GM21529 (cell line): Measurements from ENCODE around the gene MRPL58.

ENCODE experiments used
- ATAC-seq: cut with Tn5 transposase; IDR thresholded peaks from one replicate; pipeline ENCODE4 v1.9.1; 2021; ENCODE audit not compliant: unreplicated experiment

MRPL58 gene

GRCh38 chr17:75046407-75047289 lies 34.2 kb downstream of the MRPL58 start, which contains the start of the genes ATP5PD and KCTD2:
ATP5PD (minus strand) TSS chr17:75046969; CDS start chr17:75042650, 4,319 bp downstream.
KCTD2 (plus strand) TSS chr17:75047225; CDS start chr17:75047251, 26 bp downstream.
- peak; percentile 95 for ATAC-seq

- ATAC-seq: peak; percentile 13
Observed at GRCh38 chr17:75047398-75048098, 35.1 kb downstream of the MRPL58 start.

DNA sequence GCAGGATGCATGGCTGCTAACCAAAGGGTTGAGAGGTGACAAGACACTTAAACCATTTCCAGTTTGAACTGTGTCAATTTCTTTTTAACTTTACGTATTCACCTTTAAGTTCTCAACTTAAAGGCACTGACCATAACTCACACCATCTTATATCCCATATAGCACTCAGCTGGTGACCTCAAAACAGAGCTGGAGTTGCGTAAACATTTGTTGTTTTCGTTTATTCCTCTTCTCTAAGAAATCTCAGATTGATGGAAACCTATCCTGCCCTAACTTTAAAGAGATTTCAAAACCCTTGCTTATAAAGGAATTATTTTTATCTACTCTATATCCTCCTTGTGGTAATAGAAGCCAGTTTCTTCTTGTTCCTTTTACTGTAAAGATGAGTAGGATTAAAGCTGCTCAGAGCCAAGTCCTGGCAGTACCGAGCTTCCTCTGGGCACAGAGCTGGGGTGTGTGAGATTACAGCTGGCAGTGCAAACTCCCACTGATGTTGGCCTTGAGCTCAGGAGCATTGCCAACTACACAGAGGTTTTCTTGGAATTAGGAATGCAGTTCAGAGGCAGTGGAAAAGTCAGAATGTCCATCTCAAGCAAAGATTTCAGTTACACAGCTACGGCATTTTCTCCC lies 35.9 kb downstream of the MRPL58 start:
- ATAC-seq: no peak

DNA sequence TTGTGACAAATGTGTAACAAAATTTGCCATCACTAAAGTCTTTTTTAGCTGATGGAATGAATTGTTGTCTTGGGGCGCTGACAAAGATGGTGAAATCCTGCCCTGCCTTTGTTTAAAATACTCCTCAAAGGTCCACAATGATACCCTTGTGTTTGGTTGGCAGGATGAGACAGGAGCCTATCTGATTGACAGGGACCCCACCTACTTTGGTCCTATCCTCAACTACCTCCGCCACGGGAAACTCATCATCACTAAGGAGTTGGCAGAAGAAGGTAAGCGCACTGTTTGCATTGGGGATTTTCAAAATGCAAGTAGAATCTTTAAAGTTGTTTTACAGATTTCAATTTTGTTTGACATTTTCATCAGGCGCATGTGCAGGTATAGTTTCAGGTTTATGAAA lies 36.6 kb downstream of the MRPL58 start:
- no peak for ATAC-seq

DNA sequence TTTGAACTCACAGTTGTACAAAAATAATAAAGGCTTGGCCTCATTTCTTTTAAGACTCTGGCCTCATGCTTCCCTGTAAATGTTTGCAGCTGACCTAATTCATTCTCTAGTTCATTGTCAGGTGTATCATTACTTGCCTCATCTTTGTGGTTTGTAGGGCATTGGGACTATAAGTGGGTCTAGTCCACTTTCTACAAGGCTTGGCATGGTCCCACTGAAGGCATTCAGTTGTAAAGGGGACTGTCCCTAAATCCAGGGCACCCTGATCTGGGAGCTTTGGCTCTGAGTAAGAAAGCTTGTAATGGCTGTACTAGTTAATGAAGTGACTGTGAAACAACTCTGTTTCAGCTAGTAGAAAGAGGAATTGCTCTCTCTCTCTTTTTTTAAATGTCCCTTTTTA lies 37.2 kb downstream of the MRPL58 start:
- no peak for ATAC-seq

- no peak for ATAC-seq
Observed at GRCh38 chr17:75051941-75052340, 39.5 kb downstream of the MRPL58 start.

DNA sequence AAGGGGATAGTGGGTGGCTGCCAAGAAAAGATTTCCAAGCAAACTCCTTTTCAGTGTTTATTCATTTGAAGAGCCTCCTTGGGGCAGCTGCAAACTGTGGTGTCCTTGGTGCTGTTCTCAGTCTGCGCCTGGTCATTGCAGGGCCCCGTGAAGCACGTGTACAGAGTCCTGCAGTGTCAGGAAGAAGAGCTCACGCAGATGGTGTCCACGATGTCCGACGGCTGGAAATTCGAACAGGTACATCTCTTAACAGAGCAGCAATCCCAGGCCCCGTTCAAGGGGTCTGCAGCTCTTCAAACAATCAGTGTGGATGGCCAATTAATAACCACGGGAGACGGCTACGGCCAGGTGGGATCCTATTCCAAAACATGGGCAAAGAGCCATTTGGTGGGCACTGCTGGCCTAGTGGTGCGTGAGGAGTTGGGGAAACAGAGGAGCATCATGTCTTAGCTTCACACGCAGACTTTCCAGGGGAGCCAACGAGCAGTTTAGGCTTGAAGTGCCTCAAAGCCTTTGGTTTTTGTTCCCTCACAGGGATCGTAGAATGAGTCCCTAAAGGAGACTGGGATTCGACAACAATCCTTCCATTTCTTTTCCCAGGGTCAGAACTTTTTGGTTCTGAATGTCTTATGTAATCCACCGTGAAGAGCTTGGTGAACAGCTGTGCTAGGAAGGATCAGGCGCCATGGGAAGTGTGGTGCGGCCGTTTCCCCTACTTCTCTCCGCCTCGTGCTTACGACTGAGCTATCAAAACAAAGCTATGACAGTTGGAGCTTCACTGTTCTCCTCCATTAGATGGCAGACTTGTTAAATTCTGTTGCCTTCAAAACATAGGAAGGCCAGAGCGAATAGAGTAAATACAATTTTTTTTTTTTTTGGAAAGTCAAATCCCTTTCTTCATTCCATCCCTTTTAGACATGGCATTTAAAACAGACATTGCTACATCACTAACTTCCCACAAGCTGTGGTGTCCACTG lies 47.2 kb downstream of the MRPL58 start:
- ATAC-seq: no peak

GRCh38 chr17:75060434-75061054 lies 48.1 kb downstream of the MRPL58 start:
- no peak for ATAC-seq

DNA sequence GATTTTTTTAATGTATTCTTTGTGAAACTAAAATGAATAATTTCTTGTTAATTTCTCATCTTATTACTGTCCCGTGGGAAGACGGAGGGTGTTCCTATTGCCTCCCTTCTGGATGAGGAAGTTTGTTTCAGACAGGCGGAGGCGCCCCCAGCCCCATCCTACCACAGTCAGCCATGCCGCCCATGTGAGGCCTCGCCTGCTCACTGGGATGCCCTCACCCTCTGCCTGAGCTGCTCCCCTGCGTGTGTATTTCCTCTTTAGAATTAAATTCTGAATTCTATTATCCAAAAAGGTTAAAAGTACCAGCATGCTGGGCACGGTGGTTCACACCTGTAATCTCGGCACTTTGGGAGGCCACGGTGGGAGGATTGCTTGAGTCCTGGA lies 48.6 kb downstream of the MRPL58 start:
- no peak for ATAC-seq

DNA sequence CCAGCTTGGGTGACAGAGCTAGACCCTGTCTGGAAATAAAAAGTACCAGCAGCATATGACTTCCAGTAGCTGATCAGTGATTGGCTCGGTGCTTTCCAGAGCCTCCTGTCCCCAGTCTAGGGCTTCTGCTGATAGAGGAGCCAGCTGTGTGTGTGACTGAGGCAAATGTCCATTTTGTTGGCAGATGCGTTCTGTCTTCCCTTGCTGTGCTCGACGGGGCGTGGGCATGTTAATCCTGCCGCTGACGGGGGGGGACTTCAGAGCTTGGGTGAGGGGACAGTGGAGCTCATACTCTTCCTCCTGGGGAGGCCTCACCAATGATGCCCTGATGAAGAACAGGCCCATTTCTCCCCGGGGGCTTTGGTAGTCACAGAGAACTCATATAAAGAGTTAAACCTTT lies 49.1 kb downstream of the MRPL58 start:
- ATAC-seq: no peak

DNA sequence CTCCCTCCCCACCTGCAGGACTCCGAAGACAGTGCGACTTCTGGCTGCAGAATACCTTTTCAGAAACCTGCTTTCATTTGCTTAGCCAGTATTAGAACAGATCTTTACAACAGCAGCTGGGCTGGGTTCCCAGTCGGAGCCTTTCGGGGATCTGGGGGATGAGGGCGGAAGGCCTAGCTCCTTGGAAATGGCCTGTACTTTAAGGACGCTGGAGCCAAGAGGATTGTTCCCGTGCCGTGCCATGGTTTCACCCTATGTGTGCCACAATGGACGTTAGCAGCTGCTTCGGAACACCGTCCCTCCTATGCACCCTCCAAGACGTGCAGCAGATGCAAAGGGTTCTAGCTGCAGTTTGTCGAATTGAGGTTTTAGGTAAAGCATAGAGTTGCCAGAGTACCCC lies 50.7 kb downstream of the MRPL58 start:
- no peak for ATAC-seq

DNA sequence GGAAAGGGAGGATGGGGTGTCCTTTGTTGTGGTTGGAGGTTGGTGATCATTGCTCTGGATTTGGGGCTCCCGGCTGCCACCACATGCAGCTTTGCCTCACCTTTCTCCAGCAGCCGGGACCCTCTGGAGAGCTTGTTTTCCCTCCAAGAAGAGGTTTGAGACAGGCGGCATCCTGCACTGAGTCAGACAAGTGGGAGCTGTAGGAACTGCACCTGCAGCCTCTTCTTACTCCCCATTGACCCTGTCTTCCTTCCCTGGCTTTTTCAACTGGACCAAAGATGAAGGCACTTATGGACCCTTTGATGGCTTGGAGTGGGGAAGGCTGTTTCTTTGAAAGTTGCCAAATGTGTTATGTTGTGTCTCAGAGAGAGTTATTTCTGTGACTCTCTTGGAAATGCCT lies 51.2 kb downstream of the MRPL58 start:
- ATAC-seq: no peak

DNA sequence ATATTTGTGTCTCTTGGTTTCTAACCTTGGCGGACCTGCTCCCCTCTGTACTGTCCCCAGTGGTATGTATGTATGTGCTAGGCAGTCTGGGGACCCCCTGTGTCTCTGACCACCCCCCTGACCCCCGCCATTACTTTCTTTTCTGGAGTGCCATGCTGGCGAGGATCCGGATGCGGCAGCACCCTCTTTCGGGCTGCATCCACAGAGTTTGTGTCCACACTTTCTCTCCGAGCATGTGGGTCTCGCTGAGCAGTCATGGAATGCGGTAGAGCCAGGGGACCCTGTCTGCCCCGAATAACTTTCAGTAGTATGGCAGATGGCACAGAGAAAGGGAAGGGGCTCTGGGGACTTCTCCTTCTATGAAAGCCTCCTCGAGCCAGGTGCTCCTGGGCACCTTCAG lies 51.6 kb downstream of the MRPL58 start:
- no peak for ATAC-seq

GRCh38 chr17:75064460-75064859 lies 52.0 kb downstream of the MRPL58 start:
- ATAC-seq: no peak

GRCh38 chr17:75064867-75065561 lies 52.5 kb downstream of the MRPL58 start:
- ATAC-seq: no peak

GRCh38 chr17:75065562-75066151 lies 53.2 kb downstream of the MRPL58 start:
- no peak for ATAC-seq

DNA sequence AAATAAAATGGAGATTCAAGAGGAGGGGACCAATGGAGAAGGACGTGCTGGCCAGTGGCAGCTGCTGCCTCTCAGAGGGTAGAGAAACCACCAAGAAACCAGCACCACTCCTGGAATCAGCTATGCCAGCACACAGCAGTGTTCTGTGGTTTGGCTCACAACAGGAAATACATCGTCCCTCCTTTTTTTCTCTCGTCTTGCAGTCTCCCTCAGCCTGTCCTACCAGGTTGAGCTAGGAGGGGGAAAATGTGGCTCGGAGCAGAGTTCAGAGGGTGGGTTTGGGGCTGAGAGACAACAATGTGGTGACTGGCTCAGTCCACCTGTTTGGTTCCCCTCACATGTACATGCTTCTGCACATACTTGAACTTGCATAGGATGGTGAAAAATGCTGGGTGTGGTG lies 55.4 kb downstream of the MRPL58 start:
- no peak for ATAC-seq

- ATAC-seq: no peak
Observed at GRCh38 chr17:75068750-75069149, 56.3 kb downstream of the MRPL58 start.

DNA sequence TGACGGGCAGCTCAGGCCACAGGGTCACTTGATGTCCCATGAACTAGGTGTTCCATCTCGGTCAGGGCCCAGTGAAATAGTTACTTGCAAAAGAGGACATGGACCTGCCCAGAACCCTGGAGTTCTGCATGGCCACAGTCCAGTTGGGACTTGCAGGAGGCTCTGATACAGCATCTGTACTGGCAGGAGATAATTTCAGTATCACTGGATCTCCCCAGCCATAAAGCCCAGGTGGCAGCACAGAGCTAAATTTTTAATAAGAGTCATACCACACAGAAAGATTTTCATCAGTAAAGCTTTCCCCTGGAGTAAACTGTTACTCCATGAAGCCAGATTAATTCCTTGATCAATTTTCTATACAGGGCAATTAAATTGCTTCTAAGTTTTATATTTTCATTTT lies 57.3 kb downstream of the MRPL58 start:
- no peak for ATAC-seq
